Ovary (tissue), 9 donors: ENCODE data around the gene LAPTM5. TPM values are rescaled to one million over a fixed set of nuclear protein-coding genes. Genes with fewer than 3 reads are reported as not detected.

Source experiments
- DNase-seq, 5 donors: peaks; one replicate each; pipeline ENCODE4 v3.0.0-alpha.2; 2019 to 2020
- H3K27ac ChIP-seq, 2 donors: fragments of 200-600 bp; one replicate each; pipeline versions ENCODE4 v1.5.1 to v1.8.0; 2019 to 2022
- H3K27me3 ChIP-seq: fragments of 200-600 bp; one replicate; pipeline ENCODE4 v1.8.0; 2022
- H3K36me3 ChIP-seq: fragments of 200-600 bp; sonication (generic); one replicate; pipeline ENCODE4 v1.5.1; 2019
- H3K4me1 ChIP-seq: one replicate; pipeline ENCODE4 v1.8.1; 2013; ENCODE audit warnings: mild to moderate bottlenecking, moderate library complexity; ENCODE audit not compliant: insufficient read depth
- H3K4me3 ChIP-seq: fragments of 200-600 bp; sonication (generic); one replicate; pipeline ENCODE4 v1.5.1; 2017
- H3K9me3 ChIP-seq, 2 donors: fragments of 200-600 bp in 1 of 2; sonication (generic) in 1 of 2; one replicate each; pipeline versions ENCODE4 v1.5.1 to v1.8.1; 2013 to 2019; ENCODE audit warnings: mild to moderate bottlenecking in 1 of 2, moderate library complexity in 1 of 2
- EP300 ChIP-seq: sonication (generic); formaldehyde crosslinking; IDR thresholded peaks from one replicate; pipeline ENCODE4 v1.6.1; 2017; ENCODE audit warnings: antibody characterized with exemption
- POLR2A ChIP-seq: fragments of 450-650 bp; IDR thresholded peaks from one replicate; pipeline ENCODE4 v1.6.1; 2017; ENCODE audit warnings: antibody characterized with exemption, mild to moderate bottlenecking, moderate library complexity
- WGBS, 3 donors: extraction: QIAGEN DNeasy Blood & Tissue Kit in 1 of 3; methylation state at CpG; one replicate each; pipeline versions ENCODE4 v1.1.5 to v1.1.7; 2013 to 2017; 5-methylcytosine and 5-hydroxymethylcytosine counted together
- intact Hi-C, 4 donors: fragments of 100-400 bp; cut with DNase I; formaldehyde crosslinking; loops; one replicate each; pipeline versions ENCODE4 v1.11.0 to v1.15.1; 2022 to 2023
- polyA plus RNA-seq, 2 donors: library from polyadenylated mRNA; stranded (reverse); fragments of 200-250 nt in 1 of 2; fragments of 350-450 nt in 1 of 2; fragmentation: Illumina TruSeq in 1 of 2; extraction: RNeasy Lipid Tissue Mini Kit (QIAGEN cat#74804) in 1 of 2; gene quantifications; one replicate each; pipeline ENCODE4 v1.2.3, GENCODE V29; 2013 to 2014
- total RNA-seq, 7 donors: library from RNA; depleted of rRNA in 2 of 7; stranded (reverse); fragments of >200 nt in 2 of 7; fragmentation: NEBNext Ultra II Directional in 3 of 7; extraction: Animal tissue kit (Norgen Biotek cat#: 25700) in 3 of 7; gene quantifications; one replicate each; pipeline versions ENCODE4 v1.1.0 to v1.2.4, GENCODE V29; 2016 to 2023
- TF ChIP-seq, protein P1 (sequence below), 3 donors: fragments of 450-650 bp in 2 of 3; fragments of 200-600 bp in 1 of 3; IDR thresholded peaks; one replicate each; pipeline versions ENCODE4 v1.5.1 to v1.8.0; 2016 to 2022; ENCODE audit warnings: antibody characterized with exemption in 3 of 3, mild to moderate bottlenecking in 1 of 3
- donor health status: DM: no; HTN: no; CAD: no; lungs with moderate emphysema.
- donor health status: DM: no; HTN: no; CAD: no.
- donor health status: Bipolar disorder and iron deficiency.
- donor health status: DM: yes; HTN: yes; CAD: no.
- donor health status: DM: no; HTN: no; CAD: no.
- donor health status: DM: yes; HTN: yes; CAD: no.

The LAPTM5 gene
- total and polyA plus RNA-seq, 9 donors = 15.3 to 103 (median 20.3) TPM

- no peak for DNase-seq
- H3K27me3 ChIP-seq = no peaks in the 10 kb centered on the region
- no peak overlapping the region for H3K4me3 ChIP-seq
- TF ChIP-seq POLR2A (no peak), EP300 (no peak)
- TF ChIP-seq, protein P1, sequence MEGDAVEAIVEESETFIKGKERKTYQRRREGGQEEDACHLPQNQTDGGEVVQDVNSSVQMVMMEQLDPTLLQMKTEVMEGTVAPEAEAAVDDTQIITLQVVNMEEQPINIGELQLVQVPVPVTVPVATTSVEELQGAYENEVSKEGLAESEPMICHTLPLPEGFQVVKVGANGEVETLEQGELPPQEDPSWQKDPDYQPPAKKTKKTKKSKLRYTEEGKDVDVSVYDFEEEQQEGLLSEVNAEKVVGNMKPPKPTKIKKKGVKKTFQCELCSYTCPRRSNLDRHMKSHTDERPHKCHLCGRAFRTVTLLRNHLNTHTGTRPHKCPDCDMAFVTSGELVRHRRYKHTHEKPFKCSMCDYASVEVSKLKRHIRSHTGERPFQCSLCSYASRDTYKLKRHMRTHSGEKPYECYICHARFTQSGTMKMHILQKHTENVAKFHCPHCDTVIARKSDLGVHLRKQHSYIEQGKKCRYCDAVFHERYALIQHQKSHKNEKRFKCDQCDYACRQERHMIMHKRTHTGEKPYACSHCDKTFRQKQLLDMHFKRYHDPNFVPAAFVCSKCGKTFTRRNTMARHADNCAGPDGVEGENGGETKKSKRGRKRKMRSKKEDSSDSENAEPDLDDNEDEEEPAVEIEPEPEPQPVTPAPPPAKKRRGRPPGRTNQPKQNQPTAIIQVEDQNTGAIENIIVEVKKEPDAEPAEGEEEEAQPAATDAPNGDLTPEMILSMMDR (IDR thresholded peaks at IDR 0.05) = no peak
- no peaks in the 10 kb centered on the region for H3K9me3 ChIP-seq
- intact Hi-C loops = no loop called here
- 68 to 73% (median 70%) methylated on average over 10 of the region's 10 CpGs for WGBS, 3 donors
- H3K27ac ChIP-seq = no peak overlapping the region
- peaks cover 4% of the 10 kb centered on the region for H3K4me1 ChIP-seq
- no peaks in the 10 kb centered on the region for H3K36me3 ChIP-seq
Observed at GRCh38 chr1:30732277-30732996, 25.1 kb downstream of the LAPTM5 start.

GRCh38 chr1:30731806-30732276 lies 25.7 kb downstream of the LAPTM5 start:
- 73 to 89% (median 74%) methylated on average over 7 to 8 of the region's 8 CpGs for WGBS, 3 donors
- no peak overlapping the region for H3K4me3 ChIP-seq
- H3K27me3 ChIP-seq = no peaks in the 10 kb centered on the region
- TF ChIP-seq, protein P1 (IDR thresholded peaks at IDR 0.05) = no peak
- TF ChIP-seq POLR2A (no peak), EP300 (no peak)
- no peaks in the 10 kb centered on the region for H3K9me3 ChIP-seq
- H3K27ac ChIP-seq = no peak overlapping the region
- H3K4me1 ChIP-seq = peaks cover 4% of the 10 kb centered on the region
- intact Hi-C loops = no loop called here
- DNase-seq = no peak
- no peaks in the 10 kb centered on the region for H3K36me3 ChIP-seq

DNA sequence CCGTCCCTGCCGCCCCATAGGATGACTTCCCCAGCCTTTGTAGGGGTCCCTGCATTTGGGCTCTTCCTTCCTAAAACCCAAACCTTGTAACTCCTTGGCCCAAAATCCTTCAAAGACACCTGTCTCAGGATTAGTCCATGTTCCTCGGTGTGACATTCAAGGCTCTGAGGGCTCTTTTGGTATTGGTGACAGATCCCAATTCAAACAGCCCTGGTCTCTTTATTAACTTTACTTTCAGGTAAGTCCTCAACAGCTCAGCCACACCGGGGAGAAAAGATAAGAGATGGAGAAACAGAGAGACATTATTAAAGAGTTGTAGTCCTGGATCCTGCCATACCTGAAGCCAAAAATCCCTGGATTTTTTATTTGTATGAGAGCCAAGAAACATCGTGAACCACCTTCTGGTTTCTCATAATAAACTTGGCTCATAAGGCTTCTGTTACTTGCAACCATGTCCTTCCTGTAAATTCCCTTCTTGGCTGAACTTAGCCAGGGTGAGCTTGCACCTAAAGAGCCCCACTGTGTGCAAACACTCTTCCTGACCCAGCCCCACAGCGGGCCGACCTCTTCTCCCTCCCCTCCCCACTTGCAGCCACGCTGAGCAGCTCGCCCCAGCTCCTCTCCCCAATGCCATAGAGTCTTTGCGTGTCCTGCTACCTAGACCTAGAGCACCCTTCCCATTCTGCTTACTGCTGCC lies 26.3 kb downstream of the LAPTM5 start:
- Histone ChIP-seq H3K4me3 (no peak overlapping the region), H3K27me3 (no peaks in the 10 kb centered on the region), H3K36me3 (no peaks in the 10 kb centered on the region), H3K9me3 (no peaks in the 10 kb centered on the region), H3K27ac (no peak overlapping the region), H3K4me1 (peaks cover 4% of the 10 kb centered on the region)
- TF ChIP-seq POLR2A = no peak
- no peak for TF ChIP-seq EP300
- TF ChIP-seq, protein P1 (IDR thresholded peaks at IDR 0.05) = no peak
- intact Hi-C loops = no loop called here
- 76 to 81% (median 78%) methylated on average over 10 of the region's 10 CpGs for WGBS, 3 donors
- DNase-seq = no peak

GRCh38 chr1:30730346-30731108 lies 27.0 kb downstream of the LAPTM5 start:
- 42 to 61% (median 50%) methylated on average over 18 to 23 of the region's 23 CpGs for WGBS, 3 donors
- DNase-seq = peak in 1 of 5 donors; percentile 56
- H3K27me3 ChIP-seq = no peaks in the 10 kb centered on the region
- no peaks in the 10 kb centered on the region for H3K9me3 ChIP-seq
- H3K4me1 ChIP-seq = peaks cover 4% of the 10 kb centered on the region
- no peak overlapping the region for H3K4me3 ChIP-seq
- TF ChIP-seq EP300 (no peak), POLR2A (no peak)
- TF ChIP-seq, protein P1 (IDR thresholded peaks at IDR 0.05) = no peak
- no peak overlapping the region for H3K27ac ChIP-seq
- H3K36me3 ChIP-seq = no peaks in the 10 kb centered on the region
- intact Hi-C loops = no loop called here
